HG02885 (cell line): Measurements from ENCODE around the gene SMURF2.

Experiments used
- ATAC-seq: cut with Tn5 transposase; IDR thresholded peaks from one replicate; pipeline ENCODE4 v1.9.1; 2021; ENCODE audit warnings: mild to moderate bottlenecking; ENCODE audit not compliant: unreplicated experiment, poor library complexity

Gene SMURF2

GRCh38 chr17:64506576-64507412, 155.3 kb downstream of the SMURF2 start, which contains the start of gene CEP95:
TSS of gene CEP95 (plus strand) at chr17:64506977. CDS start at chr17:64507098, 121 bp downstream.
- ATAC-seq, result peak; percentile 70

- ATAC-seq, result peak; percentile 68
Measured at GRCh38 chr17:64506201-64506575, 155.9 kb downstream of the SMURF2 start, which contains the start of gene DDX5. TSS of gene DDX5 (minus strand) at chr17:64506289. CDS start at chr17:64506119, 170 bp downstream.

GRCh38 chr17:64505340-64506200, 156.5 kb downstream of the SMURF2 start:
- peak; percentile 8 for ATAC-seq

GRCh38 chr17:64504769-64505339, 157.3 kb downstream of the SMURF2 start:
- ATAC-seq, result no peak

GRCh38 chr17:64503821-64504768, 158.0 kb downstream of the SMURF2 start:
- no peak for ATAC-seq

GRCh38 chr17:64503341-64503740, 158.8 kb downstream of the SMURF2 start:
- ATAC-seq, result no peak

GRCh38 chr17:64502809-64503208, 159.3 kb downstream of the SMURF2 start:
- ATAC-seq, result no peak

- ATAC-seq, result no peak
Measured at GRCh38 chr17:64502021-64502420, 160.1 kb downstream of the SMURF2 start.

GRCh38 chr17:64500862-64501765, 161.0 kb downstream of the SMURF2 start:
- ATAC-seq, result no peak

- no peak for ATAC-seq
Measured at GRCh38 chr17:64500487-64500859, 161.6 kb downstream of the SMURF2 start.

- no peak for ATAC-seq
Measured at GRCh38 chr17:64499805-64500486, 162.2 kb downstream of the SMURF2 start.

- ATAC-seq, result no peak
Measured at GRCh38 chr17:64498308-64499203, 163.6 kb downstream of the SMURF2 start.

- ATAC-seq, result no peak
Measured at GRCh38 chr17:64497565-64498035, 164.5 kb downstream of the SMURF2 start.

- peak; percentile 88 for ATAC-seq
Measured at GRCh38 chr17:64496786-64497564, 165.1 kb downstream of the SMURF2 start, which contains the start of gene POLG2. TSS of gene POLG2 (minus strand) at chr17:64497054. CDS start at chr17:64496968, 86 bp downstream.

GRCh38 chr17:64496348-64496785, 165.7 kb downstream of the SMURF2 start:
- ATAC-seq, result no peak
